Muscle of back (tissue), 11 donors: Measurements from ENCODE around the gene XYLT1. TPM values are rescaled to one million over a fixed set of nuclear protein-coding genes. Genes with fewer than 3 reads are reported as not detected.
"Not testable (repeated sequence)": the region's sequence is repeated elsewhere in the genome, so short reads cannot be mapped to it uniquely, and the experiment has no call there.

Experiments
- DNase-seq, 3 donors: peaks; one replicate each; pipeline versions ENCODE4 v3.0.0 to v3.0.0-alpha.2; 2013
- polyA plus RNA-seq, 10 donors: library from polyadenylated mRNA; unstranded; fragments of 120-200 nt; gene quantifications; one replicate each; pipeline ENCODE4 v1.2.1, GENCODE V29; 2013; ENCODE audit not compliant: insufficient read length in 10 of 10

The XYLT1 gene
- polyA plus RNA-seq, 10 donors, result 3.9 to 8.5 (median 6.4) TPM

DNA sequence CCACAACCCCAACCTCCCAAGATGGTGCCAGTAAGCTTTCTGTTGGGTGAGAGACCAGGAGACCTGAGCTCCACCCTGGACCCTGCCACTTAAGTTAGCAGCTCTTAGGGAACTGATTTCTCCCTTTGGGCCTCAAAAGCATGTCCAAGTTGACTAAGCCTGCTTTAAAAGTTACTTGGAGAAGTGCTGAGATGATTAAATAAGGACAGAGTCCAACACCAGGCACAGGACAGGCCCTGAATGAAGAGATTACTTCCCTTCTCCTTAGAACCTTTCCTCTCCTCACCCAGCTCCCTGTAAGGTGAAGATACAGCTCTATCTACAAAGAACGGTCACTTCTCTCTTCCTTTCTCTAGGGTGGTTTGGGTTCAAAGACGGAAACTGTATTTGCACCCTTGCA, 162.6 kb downstream of the XYLT1 start:
- DNase-seq, result no peak

- no peak for DNase-seq
Observed at GRCh38 chr16:17307504-17307903, 163.3 kb downstream of the XYLT1 start.

- DNase-seq, result no peak
Observed at GRCh38 chr16:17306745-17307144, 164.0 kb downstream of the XYLT1 start.

DNA sequence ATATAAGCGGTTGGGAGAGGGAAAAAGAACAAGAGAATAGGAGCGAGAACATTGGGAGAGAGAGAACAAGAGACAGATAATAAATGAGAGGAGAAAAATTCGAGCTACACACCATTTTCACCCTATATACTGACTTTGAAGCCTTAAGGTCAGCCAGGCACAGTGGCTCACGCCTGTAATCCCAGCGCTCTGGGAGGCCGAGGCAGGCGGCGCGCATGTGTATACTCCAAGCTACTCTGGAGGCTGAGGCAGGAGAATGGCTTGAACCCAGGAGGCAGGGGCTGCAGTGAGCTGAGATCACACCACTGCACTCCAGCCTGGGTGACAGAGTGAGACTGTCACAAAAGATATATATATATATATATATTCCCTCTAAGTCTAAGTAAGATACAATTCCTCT, 164.5 kb downstream of the XYLT1 start:
- DNase-seq, result not testable (repeated sequence)

DNA sequence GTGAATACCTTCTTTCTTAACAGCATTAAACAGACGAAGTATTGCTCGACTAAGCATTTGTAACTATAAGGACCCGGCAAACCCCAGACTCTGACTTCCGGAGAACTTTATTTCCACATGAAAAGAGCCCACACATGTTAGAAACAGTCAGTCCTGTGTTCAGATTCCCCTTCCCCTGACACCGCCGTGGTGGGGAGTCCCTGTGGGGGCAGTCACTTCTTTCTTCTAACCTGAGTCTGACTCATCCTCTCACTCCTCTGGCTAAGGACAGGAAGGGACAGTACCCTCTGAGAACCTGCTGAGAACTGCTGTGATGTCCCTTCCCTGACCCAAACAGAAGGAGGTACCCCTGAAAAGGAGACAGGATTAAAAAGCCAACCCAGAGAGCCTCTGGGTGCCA, 165.1 kb downstream of the XYLT1 start:
- no peak for DNase-seq

DNA sequence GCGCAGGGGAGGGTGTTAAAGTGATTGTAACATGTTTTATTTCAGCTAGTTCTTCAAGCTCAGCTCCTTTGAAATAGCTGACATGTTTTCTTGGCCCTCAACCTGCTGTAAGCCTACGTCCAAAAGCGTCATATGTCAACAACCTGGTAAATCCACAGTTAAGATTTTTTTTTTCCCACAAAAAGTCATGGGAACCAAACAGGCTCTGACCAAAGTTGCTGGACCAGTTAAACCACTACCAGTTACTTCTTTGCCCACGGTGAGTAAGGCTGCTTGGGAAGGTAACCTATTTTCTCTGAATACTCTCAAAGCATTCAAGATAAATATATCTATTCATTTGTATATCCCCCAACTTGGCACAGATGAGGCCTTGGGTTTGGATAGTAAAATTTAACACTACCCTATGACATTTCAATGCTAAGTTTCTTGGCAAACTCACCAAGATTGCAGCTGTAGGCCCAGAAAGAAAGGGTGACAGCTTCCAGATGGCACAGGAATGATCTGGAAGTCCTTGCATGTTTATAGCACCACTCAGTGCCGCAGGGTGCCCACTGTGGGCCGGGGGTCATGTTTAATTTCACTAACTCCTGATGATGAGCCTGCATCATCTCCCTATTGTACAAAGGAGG, 166.2 kb downstream of the XYLT1 start:
- peak in 1 of 3 donors; percentile 32 for DNase-seq

GRCh38 chr16:17304106-17304490, 166.7 kb downstream of the XYLT1 start:
- DNase-seq, result no peak

- no peak for DNase-seq
Observed at GRCh38 chr16:17303101-17303500, 167.7 kb downstream of the XYLT1 start.

- no peak for DNase-seq
Observed at GRCh38 chr16:17302620-17303019, 168.1 kb downstream of the XYLT1 start.

DNA sequence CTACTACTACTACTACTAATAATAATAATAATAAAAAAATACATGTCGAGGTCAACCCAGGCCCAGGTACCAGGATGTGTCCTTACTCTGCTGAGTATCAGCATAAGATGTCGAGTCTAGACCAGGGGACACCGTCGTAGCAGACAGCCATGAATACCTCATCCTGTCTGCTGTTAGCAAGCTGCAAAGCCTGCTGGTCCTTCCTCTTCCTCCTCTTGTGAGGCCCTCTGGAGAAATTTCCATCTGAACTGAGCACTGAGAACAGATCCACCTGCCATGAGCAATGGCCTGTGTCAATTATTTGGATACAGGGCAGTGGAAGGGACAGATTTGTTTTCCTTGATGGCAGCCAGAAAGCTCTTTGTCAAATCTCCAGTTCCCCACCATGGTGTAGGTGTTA, 168.5 kb downstream of the XYLT1 start:
- DNase-seq, result no peak

- no peak for DNase-seq
Observed at GRCh38 chr16:17301593-17302135, 169.1 kb downstream of the XYLT1 start.

GRCh38 chr16:17301184-17301583, 169.6 kb downstream of the XYLT1 start:
- no peak for DNase-seq

- DNase-seq, result no peak
Observed at GRCh38 chr16:17299790-17300189, 171.0 kb downstream of the XYLT1 start.

GRCh38 chr16:17298238-17298637, 172.5 kb downstream of the XYLT1 start:
- no peak for DNase-seq

GRCh38 chr16:17296431-17296830, 174.3 kb downstream of the XYLT1 start:
- no peak for DNase-seq

DNA sequence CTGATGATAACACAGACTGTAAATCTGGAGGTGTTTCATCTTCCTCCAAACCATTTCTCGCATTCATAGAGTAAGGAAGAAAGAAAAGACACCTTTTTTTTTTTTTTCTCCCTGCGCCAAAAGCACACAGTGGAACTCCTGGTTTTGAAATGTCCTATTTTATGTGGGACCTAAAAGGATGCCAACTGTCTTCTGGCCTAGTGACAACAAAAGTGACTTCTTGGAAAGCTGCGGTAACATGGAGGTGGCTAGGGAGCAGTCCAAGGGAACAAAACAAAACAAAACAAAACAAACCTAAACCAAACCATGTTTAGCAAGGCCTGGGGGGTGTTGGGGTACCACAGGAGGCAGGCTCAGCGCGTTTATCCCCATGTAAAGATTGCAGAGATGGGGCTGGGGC, 174.8 kb downstream of the XYLT1 start:
- DNase-seq, result peak in 2 of 3 donors; percentile 50 to 70

DNA sequence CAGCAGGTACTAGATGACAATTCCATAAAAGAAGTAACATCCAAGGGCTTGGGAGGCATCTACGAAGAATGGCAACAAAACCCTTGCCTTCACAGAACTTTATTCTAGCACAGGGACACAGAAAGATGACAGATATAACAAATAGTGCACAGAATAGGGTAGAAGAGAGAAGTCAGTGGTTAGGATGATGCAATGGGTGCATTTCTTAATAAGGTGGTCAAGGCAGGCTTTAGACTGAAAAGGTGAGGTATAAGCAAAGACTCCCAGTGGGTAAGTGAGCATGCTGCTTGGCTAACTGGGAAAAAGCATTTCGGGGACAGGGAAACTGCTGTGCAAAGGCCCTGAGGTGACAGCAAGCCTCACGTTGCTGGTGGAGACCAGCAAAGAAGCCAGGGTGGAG, 175.9 kb downstream of the XYLT1 start:
- no peak for DNase-seq

- DNase-seq, result no peak
Observed at GRCh38 chr16:17293813-17294558, 176.8 kb downstream of the XYLT1 start.

GRCh38 chr16:17291289-17291688, 179.5 kb downstream of the XYLT1 start:
- no peak for DNase-seq

DNA sequence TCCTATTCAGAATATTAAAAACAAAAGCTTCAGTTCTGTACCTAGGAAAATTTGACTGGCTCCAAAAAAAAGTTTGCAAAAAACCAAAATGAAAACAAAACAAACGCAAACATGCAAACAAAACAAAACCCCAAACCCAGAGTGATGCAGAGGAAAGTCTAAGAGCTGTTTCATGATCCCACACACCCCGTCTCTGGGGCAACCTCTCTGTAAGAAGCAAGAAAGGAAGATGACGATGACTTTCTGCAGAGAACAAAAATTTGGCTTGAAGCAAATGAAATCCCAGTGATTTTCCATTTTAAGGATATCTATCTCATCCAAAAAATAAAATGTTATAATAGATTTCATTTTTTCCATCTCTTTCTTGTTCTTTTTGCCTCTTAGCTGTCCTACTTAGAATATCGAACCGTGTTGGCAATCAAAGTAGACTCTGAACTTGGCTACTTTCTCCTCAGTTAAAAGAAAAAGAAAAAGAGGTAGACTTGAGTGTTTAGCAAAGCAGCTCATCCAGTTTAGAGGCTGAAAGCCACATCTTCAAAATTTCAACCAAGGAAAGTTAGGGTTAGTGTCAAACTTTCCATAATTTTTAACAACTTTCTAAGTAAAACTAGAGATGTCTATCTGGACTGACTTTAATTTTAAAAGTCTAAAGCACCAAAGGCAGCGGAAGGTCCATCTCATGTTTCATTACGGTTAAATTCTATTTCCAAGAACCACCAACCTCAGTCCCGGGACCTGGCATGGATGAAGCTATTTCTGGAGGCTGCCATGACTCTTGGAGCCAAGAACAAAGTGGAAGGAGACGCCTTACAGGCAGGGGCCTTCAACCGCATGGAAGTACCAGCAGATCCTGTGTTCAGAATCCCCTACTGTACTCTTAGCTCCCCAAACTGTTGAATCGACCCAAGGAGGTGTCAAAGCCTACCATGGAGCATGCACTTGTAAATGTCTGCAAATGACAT, 180.8 kb downstream of the XYLT1 start:
- peak; percentile 45 to 76 (median 61) for DNase-seq

GRCh38 chr16:17289050-17289449, 181.7 kb downstream of the XYLT1 start:
- DNase-seq, result no peak

DNA sequence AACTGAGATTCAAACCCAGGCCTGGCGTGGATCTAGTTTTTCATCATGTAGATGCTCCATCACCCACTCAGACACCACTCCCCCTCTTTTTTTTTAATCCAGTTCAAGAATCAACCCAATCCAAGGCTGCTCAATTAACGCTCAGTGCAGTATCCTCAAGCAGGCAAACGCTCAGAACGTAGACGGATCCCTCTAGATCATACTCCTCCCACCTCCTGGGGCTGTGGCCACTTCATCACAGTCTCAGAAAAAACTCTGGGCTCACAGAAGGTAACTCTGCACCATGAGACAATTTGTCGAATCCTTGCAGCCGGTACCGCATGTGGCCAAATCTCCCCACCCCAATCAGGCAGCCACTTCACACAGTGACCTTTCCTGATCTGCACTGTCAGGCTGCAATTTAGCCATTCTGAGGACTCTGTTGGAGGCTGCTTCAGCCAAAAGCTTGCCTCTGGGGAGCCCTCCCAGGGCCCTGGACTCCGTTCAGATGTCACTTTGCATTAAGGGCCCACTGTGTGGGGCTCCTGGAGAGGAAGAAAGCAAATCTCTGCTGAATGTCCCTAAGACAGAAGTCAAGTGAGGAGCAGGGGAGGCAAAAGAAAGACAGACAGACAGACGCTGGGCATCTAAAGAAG, 183.5 kb downstream of the XYLT1 start:
- DNase-seq, result peak in 1 of 3 donors; percentile 27
